HCT116 (cell line): ENCODE results near the gene NSRP1. TPM values are rescaled to one million over a fixed set of nuclear protein-coding genes. Genes with fewer than 3 reads are reported as not detected.

Experiments
- ATAC-seq: fragments of 200-7000 bp; cut with Tn5 transposase; 2 replicates; pipeline ENCODE4 v1.9.1; 2020; ENCODE audit warnings: mild to moderate bottlenecking, moderate library complexity
- BruUV-seq: library from RNA; stranded (reverse); fragments of 400-500 nt; replicated peaks from 2 replicates; lab custom pipeline; 2021; lab: Mats Ljungman, UMichigan
- CTCF ChIA-PET: fragments of 300-600 bp; sonication (Branson Sonifier 250); formaldehyde crosslinking; loops from one replicate; lab custom pipeline; 2021; ENCODE audit warnings: antibody characterized with exemption; lab: Charles Lee
- POLR2A ChIA-PET: fragments of 300-600, 350-600 bp; sonication (Branson Sonifier 250); formaldehyde crosslinking; loops from one replicate; lab custom pipeline; 2021; ENCODE audit warnings: antibody characterized with exemption; lab: Charles Lee
- RAD21 ChIA-PET, 2 experiments: fragments of 300-600 bp; sonication (Branson Sonifier 250); formaldehyde crosslinking; loops; one replicate each; lab custom pipeline; 2023; ENCODE audit warnings: low total read pairs in 2 of 2; ENCODE audit not compliant: uncharacterized antibody in 2 of 2, unreplicated experiment in 2 of 2, low non-redundant PET in 1 of 2; lab: Charles Lee
- DNase-seq: peaks from one replicate; pipeline ENCODE4 v3.0.0-alpha.2; 2010; ENCODE audit warnings: low read depth, low spot score
- H2AFZ ChIP-seq: fragments of 200-600 bp; shearing (Covaris generic), sonication (generic); 2 replicates; pipeline ENCODE4 v1.6.1; 2017; ENCODE audit warnings: low read depth, mixed run types, mixed read lengths, antibody characterized with exemption, low read length; ENCODE audit not compliant: poor library complexity, severe bottlenecking
- H3K27ac ChIP-seq: 2 replicates; pipeline ENCODE4 v1.5.1; 2012; ENCODE audit warnings: low read depth, low read length
- H3K27me3 ChIP-seq: fragments of 200-600 bp; sonication (generic); 2 replicates; pipeline ENCODE4 v1.6.1; 2016; ENCODE audit warnings: mixed run types, low read length, mixed read lengths; ENCODE audit not compliant: insufficient read depth
- H3K36me3 ChIP-seq, 2 experiments: fragments of 200-500 bp in 1 of 2; fragments of 200-600 bp in 1 of 2; sonication (Bioruptor generic) in 1 of 2; sonication (generic) in 1 of 2; 2 replicates each; pipeline versions ENCODE4 v1.5.1 to v1.6.1; 2014 to 2016; ENCODE audit warnings: low read length in 2 of 2, inconsistent platforms in 1 of 2, mixed read lengths in 1 of 2, mixed run types in 1 of 2; ENCODE audit not compliant: insufficient read depth in 2 of 2, control insufficient read depth in 1 of 2
- H3K4me1 ChIP-seq, 2 experiments: fragments of 200-600 bp in 1 of 2; sonication (generic) in 1 of 2; 2 replicates each; pipeline versions ENCODE4 v1.5.1 to v1.6.1; 2012 to 2017; ENCODE audit warnings: low read length in 2 of 2, inconsistent platforms in 1 of 2, mild to moderate bottlenecking in 1 of 2, mixed read lengths in 1 of 2, mixed run types in 1 of 2, moderate library complexity in 1 of 2; ENCODE audit not compliant: insufficient read depth in 2 of 2, control insufficient read depth in 1 of 2
- H3K4me2 ChIP-seq: fragments of 200-600 bp; sonication (generic); 2 replicates; pipeline ENCODE4 v1.6.1; 2017; ENCODE audit warnings: mixed run types, low read length, mixed read lengths
- H3K4me3 ChIP-seq, 2 experiments: fragments of 200-600 bp in 1 of 2; sonication (generic) in 1 of 2; replicated peaks in 1 of 2; 2 replicates each; pipeline ENCODE4 v1.5.1; 2011 to 2016; ENCODE audit warnings: low read length in 2 of 2, control low read depth in 1 of 2, low read depth in 1 of 2, mild to moderate bottlenecking in 1 of 2, mixed read lengths in 1 of 2, mixed run types in 1 of 2
- H3K79me2 ChIP-seq: fragments of 200-600 bp; sonication (generic); 2 replicates; pipeline ENCODE4 v1.6.1; 2017; ENCODE audit warnings: mild to moderate bottlenecking, mixed run types, low read length, moderate library complexity, mixed read lengths; ENCODE audit not compliant: insufficient read depth
- H3K9ac ChIP-seq: fragments of 200-600 bp; sonication (generic); 2 replicates; pipeline ENCODE4 v1.6.1; 2016; ENCODE audit warnings: low read length, mixed read lengths
- H3K9me2 ChIP-seq: fragments of 200-600 bp; sonication (generic), shearing (Covaris generic); 2 replicates; pipeline ENCODE4 v1.6.1; 2017; ENCODE audit warnings: mixed run types, mild to moderate bottlenecking, moderate library complexity; ENCODE audit not compliant: insufficient read depth
- H3K9me3 ChIP-seq, 2 experiments: fragments of 200-500 bp in 1 of 2; fragments of 200-600 bp in 1 of 2; sonication (Bioruptor generic) in 1 of 2; sonication (generic) in 1 of 2; 2 replicates each; pipeline ENCODE4 v1.6.1; 2014 to 2017; ENCODE audit warnings: low read length in 2 of 2, mixed read lengths in 2 of 2, inconsistent platforms in 1 of 2, low read depth in 1 of 2, mild to moderate bottlenecking in 1 of 2, mixed run types in 1 of 2, moderate library complexity in 1 of 2; ENCODE audit not compliant: control insufficient read depth in 1 of 2, insufficient read depth in 1 of 2
- H4K20me1 ChIP-seq: fragments of 200-600 bp; sonication (generic), shearing (Covaris generic); 2 replicates; pipeline ENCODE4 v1.6.1; 2017; ENCODE audit warnings: mixed run types, mild to moderate bottlenecking, moderate library complexity; ENCODE audit not compliant: insufficient read depth
- ATF3 ChIP-seq: IDR thresholded peaks from 2 replicates; pipeline ENCODE4 v1.6.1; 2012
- CBX3 ChIP-seq: IDR thresholded peaks from 2 replicates; pipeline ENCODE4 v1.6.1; 2012; ENCODE audit warnings: low read depth
- CEBPB ChIP-seq: IDR thresholded peaks from 2 replicates; pipeline ENCODE4 v1.6.1; 2012; ENCODE audit warnings: low read depth
- CTCF ChIP-seq, 3 experiments: fragments of 200-600 bp in 1 of 3; sonication (generic) in 1 of 3; IDR thresholded peaks in 2 of 3; conservative IDR thresholded peaks in 1 of 3; 2 replicates each; pipeline ENCODE4 v1.5.1; 2012 to 2017; ENCODE audit warnings: low read depth in 2 of 3, low read length in 2 of 3, antibody characterized with exemption in 1 of 3, borderline replicate concordance in 1 of 3, control low read depth in 1 of 3, mild to moderate bottlenecking in 1 of 3, mixed read lengths in 1 of 3, mixed run types in 1 of 3, moderate library complexity in 1 of 3; ENCODE audit not compliant: insufficient read depth in 1 of 3
- EGR1 ChIP-seq: IDR thresholded peaks from 2 replicates; pipeline ENCODE4 v1.6.1; 2012; ENCODE audit warnings: low read depth
- FOSL1 ChIP-seq: IDR thresholded peaks from 2 replicates; pipeline ENCODE4 v1.6.1; 2012; ENCODE audit warnings: low read depth
- JUND ChIP-seq: IDR thresholded peaks from 2 replicates; pipeline ENCODE4 v1.6.1; 2012
- MAX ChIP-seq: IDR thresholded peaks from 2 replicates; pipeline ENCODE4 v1.6.1; 2012
- POLR2AphosphoS5 ChIP-seq: IDR thresholded peaks from 2 replicates; pipeline ENCODE4 v1.6.1; 2011; ENCODE audit warnings: mild to moderate bottlenecking, low read depth, low read length, moderate library complexity
- SP1 ChIP-seq: IDR thresholded peaks from 2 replicates; pipeline ENCODE4 v1.6.1; 2012; ENCODE audit warnings: low read depth
- YY1 ChIP-seq: IDR thresholded peaks from 2 replicates; pipeline ENCODE4 v1.6.1; 2011; ENCODE audit warnings: low read length, low read depth, moderate library complexity, mild to moderate bottlenecking; ENCODE audit not compliant: insufficient replicate concordance; ENCODE audit errors: extremely low read depth
- ZBTB33 ChIP-seq: IDR thresholded peaks from 2 replicates; pipeline ENCODE4 v1.6.1; 2011; ENCODE audit warnings: mild to moderate bottlenecking, low read length, moderate library complexity; ENCODE audit not compliant: insufficient replicate concordance; ENCODE audit errors: extremely low read depth
- intact Hi-C: fragments of 100-400 bp; cut with micrococcal nuclease; formaldehyde crosslinking; loops from 2 replicates; pipeline ENCODE4 v1.10.0; 2022
- total RNA-seq: library from RNA; stranded (reverse); gene quantifications from one replicate; pipeline ENCODE4 v1.2.1, GENCODE V29; 2021; ENCODE audit not compliant: unreplicated experiment

Gene NSRP1
- total RNA-seq, 1 experiment from 2014 or later: 24.9 TPM

GRCh38 chr17:30164531-30164930, 47.9 kb downstream of the NSRP1 start:
- peaks cover 4% of the 10 kb centered on the region; the same call in 1 of the 2 replicates for H4K20me1 ChIP-seq
- BruUV-seq: no TSS peak
- H3K9me2 ChIP-seq: no peaks in the 10 kb centered on the region
- ATAC-seq: no peak
- no peak overlapping the region for H3K4me3 ChIP-seq
- intact Hi-C loops: no loop called here
- H3K79me2 ChIP-seq: peaks cover 89% of the 10 kb centered on the region
- no peaks in the 10 kb centered on the region for H3K4me1 ChIP-seq
- ChIA-PET CTCF (no interaction called here), POLR2A (no interaction called here)
- H3K27me3 ChIP-seq: no peaks in the 10 kb centered on the region
- no peak overlapping the region for H3K9ac ChIP-seq
- H2AFZ ChIP-seq: no peak overlapping the region
- no peak for TF ChIP-seq POLR2AphosphoS5
- no peak for TF ChIP-seq CTCF (IDR thresholded peaks at IDR 0.05 in 2 of 3, conservative IDR thresholded peaks at IDR 0.05 in 1 of 3; ENCODE audit: borderline replicate concordance in 1 of 3, insufficient read depth in 1 of 3, low read depth in 2 of 3, low read length in 2 of 3)
- no peak for TF ChIP-seq YY1
- TF ChIP-seq, all 23 proteins: peak for 0
- RAD21 ChIA-PET: no interaction called here
- no peaks in the 10 kb centered on the region for H3K9me3 ChIP-seq
- no peak overlapping the region for H3K27ac ChIP-seq
- DNase-seq: no peak
- no peaks in the 10 kb centered on the region; a peak in 1 of 4 replicates for H3K36me3 ChIP-seq
- no peak overlapping the region for H3K4me2 ChIP-seq

GRCh38 chr17:30165147-30165546, 48.5 kb downstream of the NSRP1 start:
- H3K27me3 ChIP-seq: no peaks in the 10 kb centered on the region
- H2AFZ ChIP-seq: no peak overlapping the region
- ChIA-PET RAD21 (no interaction called here), CTCF (no interaction called here), POLR2A (no interaction called here)
- no peaks in the 10 kb centered on the region for H3K9me2 ChIP-seq
- intact Hi-C loops: no loop called here
- no TSS peak for BruUV-seq
- no peak for TF ChIP-seq SP1
- no peak for TF ChIP-seq ATF3
- TF ChIP-seq ZBTB33: no peak
- no peak for TF ChIP-seq JUND
- no peak for TF ChIP-seq CBX3
- TF ChIP-seq CTCF (IDR thresholded peaks at IDR 0.05 in 2 of 3, conservative IDR thresholded peaks at IDR 0.05 in 1 of 3; ENCODE audit: borderline replicate concordance in 1 of 3, insufficient read depth in 1 of 3, low read depth in 2 of 3, low read length in 2 of 3): no peak
- TF ChIP-seq CEBPB: no peak
- TF ChIP-seq MAX: no peak
- no peak for TF ChIP-seq EGR1
- no peak for TF ChIP-seq FOSL1
- no peak overlapping the region for H3K9ac ChIP-seq
- H3K4me2 ChIP-seq: no peak overlapping the region
- no peaks in the 10 kb centered on the region; a peak in 1 of 4 replicates for H3K36me3 ChIP-seq
- no peak overlapping the region for H3K27ac ChIP-seq
- ATAC-seq (no peak), DNase-seq (no peak)
- no peaks in the 10 kb centered on the region for H3K9me3 ChIP-seq
- H3K4me3 ChIP-seq: no peak overlapping the region
- H3K4me1 ChIP-seq: no peaks in the 10 kb centered on the region
- peaks cover 89% of the 10 kb centered on the region for H3K79me2 ChIP-seq
- H4K20me1 ChIP-seq: peaks cover 4% of the 10 kb centered on the region; the same call in 1 of the 2 replicates
